Left lobe of liver (tissue), 2 donors: ENCODE results near the gene RPP25L. TPM values are rescaled to one million over a fixed set of nuclear protein-coding genes. Genes with fewer than 3 reads are reported as not detected.

Experiments used
- ATAC-seq: fragments of 200-7000 bp; cut with Tn5 transposase; one replicate; pipeline ENCODE4 v1.9.1; 2020; ENCODE audit warnings: mild to moderate bottlenecking, moderate library complexity
- DNase-seq: peaks from one replicate; pipeline ENCODE4 v3.0.0-alpha.2; 2020; ENCODE audit warnings: low spot score
- total RNA-seq: library from RNA; stranded (reverse); gene quantifications from one replicate; pipeline ENCODE4 v1.2.1, GENCODE V29; 2021
- donor health status: DM: no; HTN: no; CAD: no; lungs with moderate emphysema.
- donor health status: DM: no; HTN: yes; CAD: no.

RPP25L gene
- total RNA-seq, 1 donor from 2014 or later: 25.5 TPM

GRCh38 chr9:34572092-34572491 lies 39.8 kb downstream of the RPP25L start:
- ATAC-seq (peak; percentile 93), DNase-seq (peak; percentile 83)

- no peak for DNase-seq
- no peak for ATAC-seq
Observed at GRCh38 chr9:34571481-34571810, 40.5 kb downstream of the RPP25L start.

- ATAC-seq (no peak), DNase-seq (no peak)
Observed at GRCh38 chr9:34570809-34571480, 41.0 kb downstream of the RPP25L start.

- DNase-seq: no peak
- ATAC-seq: no peak
Observed at GRCh38 chr9:34570376-34570775, 41.5 kb downstream of the RPP25L start.

- no peak for DNase-seq
- no peak for ATAC-seq
Observed at GRCh38 chr9:34568774-34569173, 43.1 kb downstream of the RPP25L start.

- no peak for DNase-seq
- ATAC-seq: no peak
Observed at GRCh38 chr9:34568133-34568532, 43.8 kb downstream of the RPP25L start.

GRCh38 chr9:34566972-34567371 lies 44.9 kb downstream of the RPP25L start:
- ATAC-seq (no peak), DNase-seq (no peak)

GRCh38 chr9:34566322-34566721 lies 45.6 kb downstream of the RPP25L start:
- DNase-seq (no peak), ATAC-seq (no peak)

GRCh38 chr9:34565856-34566255 lies 46.0 kb downstream of the RPP25L start:
- no peak for ATAC-seq
- no peak for DNase-seq

- no peak for DNase-seq
- ATAC-seq: no peak
Observed at GRCh38 chr9:34564617-34565016, 47.3 kb downstream of the RPP25L start.

- DNase-seq (no peak), ATAC-seq (no peak)
Observed at GRCh38 chr9:34563262-34563661, 48.6 kb downstream of the RPP25L start.

- ATAC-seq: peak; percentile 57
- DNase-seq: no peak
Observed at GRCh38 chr9:34562135-34562745, 49.7 kb downstream of the RPP25L start.

GRCh38 chr9:34560599-34561214 lies 51.2 kb downstream of the RPP25L start:
- DNase-seq (no peak), ATAC-seq (no peak)

Other genes starting within 250 kb of the RPP25L start
- 76.2 TPM for gene MYORG, start 235.2 kb downstream of the RPP25L start, total RNA-seq
- 5.9 TPM for gene FAM219A, start 153.5 kb downstream of the RPP25L start, total RNA-seq
- gene DNAI1, start 153.3 kb downstream of the RPP25L start, total RNA-seq: not detected
- 3.9 TPM for gene ENHO, start 89.1 kb downstream of the RPP25L start, total RNA-seq
- gene CNTFR, start 22.4 kb downstream of the RPP25L start, total RNA-seq: 13.0 TPM
- gene DCTN3, start 8.4 kb upstream of the RPP25L start, total RNA-seq: 31.4 TPM
- gene ARID3C, start 17.0 kb upstream of the RPP25L start, total RNA-seq: 8.8 TPM
- gene SIGMAR1, start 25.7 kb upstream of the RPP25L start, total RNA-seq: 139 TPM
- gene GALT, start 34.6 kb upstream of the RPP25L start, total RNA-seq: 123 TPM
- gene IL11RA, start 40.1 kb upstream of the RPP25L start, total RNA-seq: 26.5 TPM
- not detected for gene CCL27, start 50.6 kb upstream of the RPP25L start, total RNA-seq
- 0.63 TPM for gene CCL19, start 79.2 kb upstream of the RPP25L start, total RNA-seq
- 1.7 TPM for gene CCL21, start 98.0 kb upstream of the RPP25L start, total RNA-seq